ENCODE measurements around the gene KCNT2. TPM values are rescaled to one million over a fixed set of nuclear protein-coding genes. Genes with fewer than 3 reads are reported as not detected.

The KCNT2 gene
- total and polyA plus RNA-seq, 4 donors, result 1.7 to 11.2 (median 6.8) TPM

GRCh38 chr1:196444634-196445033 is 163.6 kb downstream of the KCNT2 start:
- no peak for DNase-seq (ENCODE audit: low spot score)
- H3K9me3 ChIP-seq (ENCODE audit: control insufficient read depth in 4 of 4, low read length in 3 of 4), result no peaks in the 10 kb centered on the region
- no peaks in the 10 kb centered on the region for H3K27me3 ChIP-seq (ENCODE audit: control insufficient read depth in 4 of 4, insufficient read depth in 4 of 4, low read length in 3 of 4)
- peak overlapping the region in 1 of 2 donors; percentile 7 for H3K9ac ChIP-seq (ENCODE audit: low read depth in 1 of 2, low read length in 2 of 2)
- H3K4me3 ChIP-seq (ENCODE audit: low read depth in 1 of 3, low read length in 3 of 3), result no peak overlapping the region
- no peaks in the 10 kb centered on the region for H3K36me3 ChIP-seq (ENCODE audit: control insufficient read depth in 4 of 4, insufficient read depth in 3 of 4, low read depth in 1 of 4, low read length in 3 of 4)
- H3K4me1 ChIP-seq (ENCODE audit: control insufficient read depth in 4 of 4, insufficient read depth in 4 of 4, low read length in 3 of 4), result peaks cover 1 to 42% (median 16%) of the 10 kb centered on the region in 4 donors
- TF ChIP-seq MAX (IDR thresholded peaks at IDR 0.05), result no peak
- TF ChIP-seq FOXA1 (IDR thresholded peaks at IDR 0.05), result no peak
- TF ChIP-seq EGR1 (IDR thresholded peaks at IDR 0.05; ENCODE audit: low read depth in 2 of 2), result no peak
- no peak for TF ChIP-seq JUND (IDR thresholded peaks at IDR 0.05)
- TF ChIP-seq RXRA (IDR thresholded peaks at IDR 0.05), result peak in 1 of 2 donors; percentile 20
- TF ChIP-seq FOXA2 (IDR thresholded peaks at IDR 0.05), result no peak
- TF ChIP-seq RAD21 (IDR thresholded peaks at IDR 0.05), result peak in 1 of 2 donors; percentile 12
- no peak for TF ChIP-seq HNF4A (conservative IDR thresholded peaks at IDR 0.05)
- TF ChIP-seq HNF4G (IDR thresholded peaks at IDR 0.05), result no peak
- TF ChIP-seq NR2F2 (IDR thresholded peaks at IDR 0.05), result no peak
- TF ChIP-seq CTCF (IDR thresholded peaks at IDR 0.05; ENCODE audit: low read depth, low read length, missing input control), result no peak
- TF ChIP-seq SP1 (IDR thresholded peaks at IDR 0.05), result no peak
- no peak for TF ChIP-seq TAF1 (conservative IDR thresholded peaks at IDR 0.05)
- no peak for TF ChIP-seq YY1 (IDR thresholded peaks at IDR 0.05)
- no peak for TF ChIP-seq REST (IDR thresholded peaks at IDR 0.05)
- TF ChIP-seq ATF3 (IDR thresholded peaks at IDR 0.05), result peak; percentile 17
- no peak for TF ChIP-seq GABPA (IDR thresholded peaks at IDR 0.05 in 1 of 2, conservative IDR thresholded peaks at IDR 0.05 in 1 of 2)
- no peak for TF ChIP-seq ZBTB33 (IDR thresholded peaks at IDR 0.05)
- H3K27ac ChIP-seq (ENCODE audit: low read depth in 1 of 2, low read length in 2 of 2), result peak overlapping the region; percentile 65 to 82

All from liver (tissue), 9 donors.